K562 (cell line): ENCODE results near the gene CCP110. TPM values are rescaled to one million over a fixed set of nuclear protein-coding genes. Genes with fewer than 3 reads are reported as not detected.

Source experiments
- ATAC-seq: fragments of 200-7000 bp; cut with Tn5 transposase; 3 replicates; pipeline ENCODE4 v1.9.1; 2020; ENCODE audit warnings: moderate library complexity
- BruUV-seq: library from RNA; stranded (reverse); fragments of 400-500 nt; replicated peaks from 2 replicates; lab custom pipeline; 2021; lab: Mats Ljungman, UMichigan
- CTCF ChIA-PET: fragments of 300-600 bp; formaldehyde crosslinking; extraction: SDS; loops from one replicate; lab custom pipeline; 2021; ENCODE audit warnings: low intra/inter-chr PET ratio; lab: Yijun Ruan, JAX
- POLR2A ChIA-PET: fragments of 300-600, 350-650 bp; sonication (Branson Sonifier 250); formaldehyde crosslinking; extraction: SDS; loops from one replicate; lab custom pipeline; 2021; ENCODE audit warnings: antibody characterized with exemption, inconsistent platforms; lab: Yijun Ruan, JAX
- DNase-seq, 4 experiments: peaks; one replicate each; pipeline versions ENCODE4 v3.0.0 to v3.0.0-alpha.2; 2011 to 2018; ENCODE audit warnings: low spot score in 3 of 4, mixed read lengths in 3 of 4; ENCODE audit errors: extremely low read depth in 1 of 4
- FAIRE-seq: peaks from 2 replicates; lab custom pipeline; 2011; peaks lifted over from hg19 to GRCh38; lab: Jason Lieb, UNC
- H2AFZ ChIP-seq: 2 replicates; pipeline ENCODE4 v1.6.0; 2011; ENCODE audit warnings: low read depth, low read length, control low read depth, inconsistent platforms
- H3K27ac ChIP-seq: fragments of 200-600 bp; 3 replicates; pipeline ENCODE4 v1.8.0; 2011; ENCODE audit warnings: low read depth, mild to moderate bottlenecking, control low read depth, inconsistent platforms, low read length, moderate library complexity, mixed read lengths; ENCODE audit errors: extremely low read depth
- H3K27me3 ChIP-seq, 2 experiments: fragments of 300-600 bp in 1 of 2; 2 replicates in 1 of 2; 3 replicates in 1 of 2; pipeline versions ENCODE4 v1.6.0 to v1.8.0; 2011; ENCODE audit warnings: inconsistent platforms in 2 of 2, low read length in 2 of 2, mild to moderate bottlenecking in 1 of 2, mixed read lengths in 1 of 2, moderate library complexity in 1 of 2; ENCODE audit not compliant: control insufficient read depth in 2 of 2, insufficient read depth in 2 of 2
- H3K36me3 ChIP-seq: fragments of 300-600 bp; 3 replicates; pipeline ENCODE4 v1.8.0; 2011; ENCODE audit warnings: mild to moderate bottlenecking, low read length, inconsistent platforms; ENCODE audit not compliant: control insufficient read depth, insufficient read depth
- H3K4me1 ChIP-seq, 2 experiments: fragments of 200-600 bp in 1 of 2; replicated peaks in 1 of 2; 2 replicates in 1 of 2; 3 replicates in 1 of 2; pipeline versions ENCODE4 v1.5.1 to v1.8.0; 2011; ENCODE audit warnings: inconsistent platforms in 2 of 2, low read length in 2 of 2, mild to moderate bottlenecking in 1 of 2, mixed read lengths in 1 of 2, moderate library complexity in 1 of 2; ENCODE audit not compliant: control insufficient read depth in 2 of 2, insufficient read depth in 2 of 2
- H3K4me2 ChIP-seq: 2 replicates; pipeline ENCODE4 v1.6.1; 2011; ENCODE audit warnings: low read length, control low read depth, inconsistent platforms, mixed read lengths; ENCODE audit not compliant: insufficient read depth
- H3K4me3 ChIP-seq: fragments of 200-600 bp; sonication (generic), shearing (Covaris generic); 2 replicates; pipeline ENCODE4 v1.5.1; 2016; ENCODE audit warnings: control low read depth, inconsistent platforms
- H3K79me2 ChIP-seq: fragments of 200-600 bp; 3 replicates; pipeline ENCODE4 v1.8.0; 2011; ENCODE audit warnings: low read length, inconsistent platforms; ENCODE audit not compliant: control insufficient read depth, insufficient read depth
- H3K9ac ChIP-seq, 2 experiments: 2 replicates each; pipeline versions ENCODE4 v1.6.0 to v1.6.1; 2011; ENCODE audit warnings: low read depth in 2 of 2, low read length in 2 of 2, control low read depth in 1 of 2, inconsistent platforms in 1 of 2, mild to moderate bottlenecking in 1 of 2, mixed read lengths in 1 of 2; ENCODE audit not compliant: insufficient read depth in 1 of 2
- H3K9me1 ChIP-seq: one replicate; pipeline ENCODE4 v1.6.0; 2011; ENCODE audit warnings: inconsistent platforms, mild to moderate bottlenecking, low read length, moderate library complexity; ENCODE audit not compliant: control insufficient read depth, insufficient read depth
- H3K9me3 ChIP-seq: replicated peaks from 2 replicates; pipeline ENCODE4 v1.5.1; 2011; ENCODE audit warnings: low read depth, low read length, inconsistent platforms; ENCODE audit not compliant: control insufficient read depth, insufficient read depth
- H4K20me1 ChIP-seq: replicated peaks from 2 replicates; pipeline ENCODE4 v1.6.1; 2011; ENCODE audit warnings: low read length, inconsistent platforms, mixed read lengths; ENCODE audit not compliant: control insufficient read depth, insufficient read depth
- CEBPB ChIP-seq: fragments of 450-650 bp; IDR thresholded peaks from 2 replicates; pipeline ENCODE4 v1.6.1; 2016; ENCODE audit warnings: missing genetic modification characterization, missing compliant biosample characterization
- CEBPG ChIP-seq, 3 experiments: fragments of 200-800 bp in 1 of 3; sonication (Bioruptor generic) in 1 of 3; sonication (generic) in 1 of 3; formaldehyde crosslinking in 1 of 3; IDR thresholded peaks in 2 of 3; conservative IDR thresholded peaks in 1 of 3; 2 replicates each; pipeline versions ENCODE4 v1.6.1 to v1.8.0; 2016 to 2022; ENCODE audit warnings: missing compliant biosample characterization in 2 of 3, missing genetic modification characterization in 2 of 3, mild to moderate bottlenecking in 1 of 3, missing genetic modification reagents in 1 of 3
- E2F1 ChIP-seq: sonication (generic); formaldehyde crosslinking; IDR thresholded peaks from 2 replicates; pipeline ENCODE4 v1.8.1; 2023; ENCODE audit warnings: mild to moderate bottlenecking, missing genetic modification reagents, moderate library complexity
- EP300 ChIP-seq: IDR thresholded peaks from 2 replicates; pipeline ENCODE4 v1.6.1; 2012; ENCODE audit warnings: low read length, improper control_type of control experiment
- HDAC6 ChIP-seq: IDR thresholded peaks from 2 replicates; pipeline ENCODE4 v1.6.1; 2012; ENCODE audit warnings: low read depth, mild to moderate bottlenecking, control low read depth, inconsistent platforms, low read length, moderate library complexity
- MIER1 ChIP-seq: fragments of 450-650 bp; IDR thresholded peaks from 2 replicates; pipeline ENCODE4 v1.6.1; 2016; ENCODE audit warnings: antibody characterized with exemption, mild to moderate bottlenecking, low read depth
- PHF20 ChIP-seq: fragments of 450-650 bp; IDR thresholded peaks from 2 replicates; pipeline ENCODE4 v1.6.1; 2018; ENCODE audit not compliant: partially characterized antibody
- PURB ChIP-seq: sonication (generic); formaldehyde crosslinking; IDR thresholded peaks from 2 replicates; pipeline ENCODE4 v1.9.0; 2021; ENCODE audit warnings: low read depth, mild to moderate bottlenecking, missing genetic modification reagents
- RB1 ChIP-seq: fragments of 450-650 bp; IDR thresholded peaks from 2 replicates; pipeline ENCODE4 v1.6.1; 2017; ENCODE audit warnings: low read depth, mild to moderate bottlenecking
- SPI1 ChIP-seq: IDR thresholded peaks from 2 replicates; pipeline ENCODE4 v1.6.1; 2011; ENCODE audit warnings: low read depth, low read length, control low read depth, borderline replicate concordance
- ZNF134 ChIP-seq: fragments of 250-450 bp; sonication (Bioruptor Pico); conservative IDR thresholded peaks from 2 replicates; pipeline ENCODE4 v1.4.0; 2020
- ZNF324 ChIP-seq: fragments of 250-450 bp; sonication (Bioruptor Pico); IDR thresholded peaks from 2 replicates; pipeline ENCODE4 v1.4.0; 2020; ENCODE audit warnings: mild to moderate bottlenecking
- ZNF408 ChIP-seq: fragments of 250-450 bp; sonication (Bioruptor Pico); IDR thresholded peaks from 2 replicates; pipeline ENCODE4 v1.4.0; 2020; ENCODE audit warnings: low read depth, mild to moderate bottlenecking, moderate library complexity
- WGBS: fragments of 100-300 bp; shearing (Covaris generic); methylation state at CpG from one replicate; pipeline ENCODE4 v1.1.6; 2016; ENCODE audit warnings: low coverage, mixed read lengths; ENCODE audit not compliant: insufficient coverage; ENCODE audit errors: missing lambda C conversion rate; 5-methylcytosine and 5-hydroxymethylcytosine counted together
- in situ Hi-C: fragments of 300-500 bp; cut with MboI; formaldehyde crosslinking; loops from 4 replicates; pipeline ENCODE4 v1.15.0; 2018; ENCODE audit warnings: inconsistent platforms, mixed read lengths
- intact Hi-C: fragments of 100-400 bp; cut with micrococcal nuclease; formaldehyde crosslinking; loops from 2 replicates; pipeline ENCODE4 v1.14.2; 2022
- polyA plus RNA-seq, 8 experiments: library from polyadenylated mRNA; depleted of rRNA in 4 of 8; stranded (reverse) in 5 of 8; unstranded in 3 of 8; fragments of >200 nt; fragmentation: Nextera tagmentation in 2 of 8; fragmentation: Illumina TruSeq in 1 of 8; extraction: Ambion mirVana in 2 of 8; extraction: Trizol in 1 of 8; gene quantifications; 2 replicates each; pipeline versions ENCODE4 v1.2.1 to v1.2.3, GENCODE V29; 2011 to 2014; ENCODE audit warnings: inconsistent platforms in 1 of 8, missing spikeins in 1 of 8
- total RNA-seq, 7 experiments: library from RNA; depleted of rRNA in 6 of 7; stranded (reverse); fragments of >200 nt in 6 of 7; fragmentation: Illumina TruSeq in 2 of 7; extraction: Trizol in 2 of 7; gene quantifications; 2 replicates each; pipeline versions ENCODE4 v1.2.1 to v1.2.3, GENCODE V29; 2011 to 2021; ENCODE audit warnings: low replicate concordance in 1 of 7
- TF ChIP-seq, protein P1 (sequence below): fragments of 250-450 bp; sonication (Bioruptor Pico); IDR thresholded peaks from 2 replicates; pipeline ENCODE4 v1.5.0; 2020; ENCODE audit warnings: mild to moderate bottlenecking

Gene CCP110
- total and polyA plus RNA-seq, 9 of the 15 experiments (the other 6 are each of a cell fraction or from before 2014, with no cell fraction given), result 3.5 to 16.1 (median 12.1) TPM

GRCh38 chr16:19512297-19512696 lies 11.4 kb upstream of the CCP110 start:
- H2AFZ ChIP-seq, result no peak overlapping the region
- H3K9ac ChIP-seq, result no peak overlapping the region
- H3K9me3 ChIP-seq, result no peaks in the 10 kb centered on the region
- H3K4me3 ChIP-seq, result no peak overlapping the region
- FAIRE-seq, result no peak
- H3K4me2 ChIP-seq, result no peak overlapping the region
- H3K27ac ChIP-seq, result no peak overlapping the region
- H4K20me1 ChIP-seq, result no peaks in the 10 kb centered on the region
- DNase-seq, result no peak
- no peak for ATAC-seq
- in situ Hi-C loops (loop anchor here (10.0 kb wide), 1 partner anchor 427 kb away; no protein-coding TSS in a partner anchor), intact Hi-C loops (no loop called here)
- no peaks in the 10 kb centered on the region for H3K9me1 ChIP-seq
- BruUV-seq, result no TSS peak
- CTCF ChIA-PET, result no interaction called here
- H3K4me1 ChIP-seq, result peaks cover 0 to 6% of the 10 kb centered on the region in 2 experiments; a peak in 2 of 5 replicates
- H3K36me3 ChIP-seq, result peaks cover 57% of the 10 kb centered on the region
- peaks cover 12% of the 10 kb centered on the region; the same call in 2 of the 3 replicates for H3K79me2 ChIP-seq
- no peaks in the 10 kb centered on the region for H3K27me3 ChIP-seq
- POLR2A ChIA-PET, result no interaction called here
- TF ChIP-seq HDAC6 (no peak), EP300 (no peak), MIER1 (no peak)

GRCh38 chr16:19513377-19514053 lies 10.2 kb upstream of the CCP110 start:
- ATAC-seq (no peak), DNase-seq (no peak), FAIRE-seq (peak; percentile 19)
- H3K9me3 ChIP-seq, result no peaks in the 10 kb centered on the region
- H3K36me3 ChIP-seq, result peaks cover 55% of the 10 kb centered on the region
- H3K27me3 ChIP-seq, result no peaks in the 10 kb centered on the region
- 74% methylated on average over 4 of the region's 4 CpGs for WGBS
- H3K4me1 ChIP-seq, result peaks cover 0 to 16% of the 10 kb centered on the region in 2 experiments; a peak in 2 of 5 replicates
- H4K20me1 ChIP-seq, result no peaks in the 10 kb centered on the region
- intact Hi-C loops, result no loop called here
- in situ Hi-C loops, result loop anchor here (10.0 kb wide), 1 partner anchor 429 kb away; no protein-coding TSS in a partner anchor
- ChIA-PET POLR2A (interaction anchor here (0.8 kb wide), 1 partner anchor 11 kb away, joined by 3 read pairs; the partner anchor contains the start of gene CCP110), CTCF (no interaction called here)
- no TSS peak for BruUV-seq
- H3K79me2 ChIP-seq, result peaks cover 17% of the 10 kb centered on the region; the same call in 2 of the 3 replicates
- no peak overlapping the region for H3K9ac ChIP-seq
- H3K9me1 ChIP-seq, result no peaks in the 10 kb centered on the region
- H3K4me3 ChIP-seq, result no peak overlapping the region
- H3K27ac ChIP-seq, result no peak overlapping the region
- H3K4me2 ChIP-seq, result no peak overlapping the region
- no peak overlapping the region for H2AFZ ChIP-seq
- no peak for TF ChIP-seq RB1
- peak; percentile 68 for TF ChIP-seq SPI1
- TF ChIP-seq ZNF408 (CRISPR knock-in tag), result no peak
- TF ChIP-seq ZNF324 (CRISPR knock-in tag), result no peak
- peak; percentile 80 for TF ChIP-seq CEBPB
- TF ChIP-seq E2F1, result no peak
- TF ChIP-seq PURB (CRISPR knock-in tag), result no peak
- no peak for TF ChIP-seq CEBPG (CRISPR knock-in tag; IDR thresholded peaks at IDR 0.05)
- peak; percentile 26 to 38; a peak in 1 of 4 replicates for TF ChIP-seq CEBPG (tag; conservative IDR thresholded peaks at IDR 0.05 in 1 of 2, IDR thresholded peaks at IDR 0.05 in 1 of 2)
- no peak for TF ChIP-seq PHF20
- no peak for TF ChIP-seq ZNF134 (CRISPR knock-in tag)
- TF ChIP-seq, protein P1, sequence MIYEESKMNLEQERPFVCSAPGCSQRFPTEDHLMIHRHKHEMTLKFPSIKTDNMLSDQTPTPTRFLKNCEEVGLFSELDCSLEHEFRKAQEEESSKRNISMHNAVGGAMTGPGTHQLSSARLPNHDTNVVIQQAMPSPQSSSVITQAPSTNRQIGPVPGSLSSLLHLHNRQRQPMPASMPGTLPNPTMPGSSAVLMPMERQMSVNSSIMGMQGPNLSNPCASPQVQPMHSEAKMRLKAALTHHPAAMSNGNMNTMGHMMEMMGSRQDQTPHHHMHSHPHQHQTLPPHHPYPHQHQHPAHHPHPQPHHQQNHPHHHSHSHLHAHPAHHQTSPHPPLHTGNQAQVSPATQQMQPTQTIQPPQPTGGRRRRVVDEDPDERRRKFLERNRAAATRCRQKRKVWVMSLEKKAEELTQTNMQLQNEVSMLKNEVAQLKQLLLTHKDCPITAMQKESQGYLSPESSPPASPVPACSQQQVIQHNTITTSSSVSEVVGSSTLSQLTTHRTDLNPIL (CRISPR knock-in tag), result no peak
